CD4-positive, alpha-beta T cell treated with Interleukin-4 for 4 hours (primary cell): ENCODE measurements around the gene ULK2.
"Not testable (repeated sequence)": the region's sequence is repeated elsewhere in the genome, so short reads cannot be mapped to it uniquely, and the experiment has no call there.

Experiments used
- DNase-seq: peaks from one replicate; pipeline ENCODE4 v3.0.0-alpha.2; 2020

ULK2 gene

DNA sequence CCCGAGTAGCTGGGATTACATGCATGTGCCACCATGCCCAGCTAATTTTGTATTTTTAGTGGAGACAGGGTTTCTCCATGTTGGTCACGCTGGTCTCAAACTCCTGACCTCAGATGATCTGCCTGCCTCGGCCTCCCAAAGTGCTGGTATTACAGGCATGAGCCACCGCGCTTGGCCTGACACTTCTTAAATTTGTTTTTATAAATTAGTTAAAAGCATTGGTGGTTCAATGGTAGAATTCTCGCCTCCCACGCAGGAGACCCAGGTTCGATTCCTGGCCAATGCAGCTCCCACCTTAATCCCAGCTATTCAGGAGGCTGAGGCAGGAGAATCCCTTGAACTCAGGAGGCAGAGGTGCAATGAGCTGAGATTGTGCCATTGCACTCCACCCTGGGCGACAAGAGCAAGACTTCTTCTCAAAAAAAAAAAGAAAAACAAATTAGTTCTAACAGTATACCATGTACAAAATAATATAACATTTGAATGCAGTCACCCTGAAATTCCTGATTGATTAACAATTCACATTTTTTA lies 7.0 kb downstream of the ULK2 start:
- not testable (repeated sequence) for DNase-seq

DNA sequence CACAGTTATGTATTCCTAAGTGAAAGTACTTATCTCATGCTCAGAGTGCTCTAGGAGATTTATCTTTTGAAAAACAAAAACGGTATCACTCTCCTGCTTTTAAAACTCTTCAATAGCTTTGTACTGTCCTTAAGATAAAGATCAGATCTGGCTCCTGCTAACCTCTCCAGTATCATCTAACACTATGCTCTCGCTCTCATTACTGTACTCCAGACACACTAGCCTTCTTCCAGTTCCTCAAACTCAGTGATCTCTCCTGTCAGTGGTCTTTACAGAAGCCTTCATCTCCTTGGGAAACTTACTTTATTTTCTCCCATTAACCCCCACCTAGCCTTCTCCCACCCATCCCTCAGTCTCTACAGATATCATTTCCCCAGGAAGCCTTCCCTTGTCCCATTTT lies 10.1 kb downstream of the ULK2 start:
- no peak for DNase-seq

DNA sequence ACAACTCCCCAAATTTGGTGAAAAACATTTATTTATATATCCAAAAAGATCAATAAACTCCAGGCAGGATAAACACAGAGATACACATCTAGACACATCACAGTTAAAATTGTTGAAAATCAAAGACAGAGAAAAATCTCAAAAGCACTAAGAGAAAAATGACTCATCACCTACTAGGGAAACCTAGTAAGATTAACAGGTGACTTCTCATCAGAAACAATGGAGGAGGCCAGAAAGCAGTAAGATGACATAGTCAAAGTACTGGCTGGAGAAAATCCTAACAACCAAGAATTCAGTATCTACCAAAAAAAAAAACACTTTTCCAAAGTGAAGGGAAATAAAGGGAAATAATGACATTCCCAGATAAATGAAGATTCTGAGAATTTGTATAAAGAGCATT lies 33.8 kb downstream of the ULK2 start:
- no peak for DNase-seq

DNA sequence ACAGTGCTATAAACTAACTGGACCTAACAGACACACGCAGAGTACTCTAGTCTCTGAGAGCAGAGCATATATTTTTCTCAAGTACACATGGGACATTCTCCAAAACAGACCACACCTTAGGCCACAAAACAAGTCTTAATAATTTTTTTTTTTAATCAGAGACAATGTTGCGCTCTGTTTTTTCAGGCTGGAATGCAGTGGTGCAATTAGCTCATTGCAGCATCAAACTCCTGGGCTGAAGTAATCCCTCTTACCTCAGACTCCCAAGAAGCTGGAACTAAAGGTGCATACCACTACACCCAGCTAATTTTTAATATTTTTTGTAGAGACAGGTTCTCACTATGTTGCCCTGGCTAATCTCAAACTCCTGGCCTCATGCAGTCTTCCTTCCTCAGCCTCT lies 37.7 kb downstream of the ULK2 start:
- no peak for DNase-seq

DNA sequence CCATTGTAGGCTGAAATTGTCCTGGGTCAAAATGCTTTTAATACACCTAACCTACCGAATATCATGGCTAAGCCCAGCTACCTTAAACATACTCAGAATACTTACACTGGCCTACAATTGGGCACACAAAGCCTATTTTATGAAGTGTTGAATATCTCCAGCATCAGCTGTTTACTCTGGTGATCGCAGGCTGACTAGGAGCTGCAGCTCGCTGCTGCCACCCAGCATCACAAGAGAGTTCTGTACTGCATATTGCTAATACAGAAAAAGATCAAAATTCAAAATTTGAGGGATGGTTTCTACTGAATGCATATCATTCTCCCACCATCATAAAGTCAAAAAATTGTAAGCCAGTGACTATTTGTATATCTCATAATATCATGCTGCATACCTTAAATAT lies 55.3 kb downstream of the ULK2 start:
- no peak for DNase-seq

DNA sequence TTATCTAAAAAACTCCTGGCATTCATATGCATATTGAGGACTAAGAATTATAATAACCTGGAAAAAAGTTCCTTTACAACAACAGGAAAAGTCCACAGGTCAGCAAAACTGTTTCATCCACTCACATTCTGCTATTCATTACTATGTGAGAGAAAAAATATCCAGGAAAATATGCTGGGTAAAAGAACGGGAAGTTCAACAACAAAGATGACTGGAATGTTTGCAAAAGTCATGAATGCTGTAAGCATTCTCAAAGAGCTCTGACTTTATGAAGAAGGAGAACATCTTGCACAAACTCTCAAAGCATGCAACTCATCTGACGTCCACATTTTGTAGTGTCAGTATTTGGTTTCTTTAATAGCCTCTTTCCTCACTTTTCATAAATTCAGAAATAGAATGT lies 62.7 kb downstream of the ULK2 start:
- no peak for DNase-seq

DNA sequence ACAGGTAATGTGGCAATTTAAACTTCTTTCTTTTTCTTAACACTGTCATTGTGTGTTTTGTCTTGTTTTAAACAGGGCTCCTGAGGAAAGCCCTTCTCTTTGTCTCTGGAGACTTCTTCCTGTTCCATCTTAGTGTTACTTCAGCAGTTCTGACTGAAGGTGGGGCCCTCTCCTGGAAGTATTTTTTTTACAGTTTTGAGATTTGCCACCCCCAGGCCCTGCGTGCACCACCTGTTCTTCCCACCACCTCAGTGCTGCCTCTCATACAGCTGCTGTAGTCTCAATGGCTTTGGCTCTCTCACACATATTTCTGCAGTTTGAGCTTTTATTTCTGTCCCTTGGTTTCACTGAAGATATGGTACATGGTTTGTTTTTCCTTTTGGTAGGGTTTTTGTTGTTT lies 67.2 kb downstream of the ULK2 start:
- DNase-seq, result no peak

DNA sequence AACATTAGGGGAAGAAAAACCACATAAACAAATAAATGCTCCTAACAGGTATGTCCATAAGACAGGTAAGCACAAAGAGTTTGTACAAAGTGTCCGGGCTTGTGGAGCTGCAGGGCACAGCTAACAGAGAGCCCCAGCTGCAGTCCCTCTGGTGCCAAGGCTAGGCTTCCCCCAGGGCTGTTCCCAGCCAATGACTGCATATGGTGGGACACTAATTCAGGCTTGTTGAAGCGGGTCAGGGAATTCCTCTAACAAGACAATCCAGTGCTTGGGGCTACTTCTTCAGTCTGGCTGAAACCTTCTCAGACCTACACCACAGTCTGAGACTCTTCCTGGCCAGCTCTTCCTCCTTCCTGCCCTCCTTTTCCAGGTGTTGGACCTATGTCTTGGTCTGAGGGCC lies 67.9 kb downstream of the ULK2 start:
- no peak for DNase-seq

DNA sequence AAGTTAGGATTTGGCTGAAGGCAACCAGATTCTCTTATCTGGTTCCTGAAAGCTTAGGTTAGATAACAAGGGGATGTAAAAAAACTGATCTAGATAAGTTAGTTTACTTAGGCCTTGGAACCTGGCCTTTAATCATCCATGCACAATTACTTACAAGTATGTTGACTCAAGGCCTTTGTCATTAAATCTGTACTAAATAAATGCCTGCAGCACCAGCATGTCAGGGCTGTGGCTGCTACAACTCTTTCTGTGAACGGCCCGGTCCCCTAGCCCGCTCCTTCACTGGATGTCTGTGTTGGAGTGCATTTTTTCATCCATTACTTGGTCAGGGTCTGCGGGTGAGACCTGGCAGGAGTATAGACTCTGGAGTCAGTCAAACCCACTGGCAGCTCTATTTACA lies 71.3 kb downstream of the ULK2 start:
- DNase-seq, result no peak

DNA sequence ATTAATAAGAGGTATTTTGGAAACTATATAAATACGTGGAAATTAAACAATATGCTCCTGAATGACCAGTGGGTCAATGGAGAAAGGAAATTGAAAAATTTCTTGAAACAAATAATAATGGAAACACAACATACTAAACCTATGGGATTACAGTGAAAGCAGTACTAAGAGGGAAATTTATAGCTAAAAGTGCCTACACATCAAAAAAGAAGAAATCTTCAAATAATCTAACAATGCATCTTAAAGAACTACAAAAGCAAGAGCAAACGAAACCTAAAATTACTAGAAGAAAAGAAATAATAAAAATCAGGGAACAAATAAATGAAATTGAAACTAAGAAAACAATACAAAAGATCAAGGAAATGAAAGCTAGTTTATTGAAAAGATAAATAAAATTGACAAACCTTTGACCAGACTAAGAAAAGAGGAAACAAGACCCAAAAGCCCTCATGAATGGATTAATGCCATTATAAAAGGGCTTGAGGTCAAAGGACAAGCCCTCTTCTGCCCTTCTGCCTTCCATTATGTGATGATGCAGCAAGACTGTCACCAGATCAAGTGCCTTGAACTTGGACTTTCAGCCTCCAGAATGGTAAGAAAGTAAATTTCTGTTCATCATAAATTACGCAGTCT lies 75.7 kb downstream of the ULK2 start:
- DNase-seq, result no peak

DNA sequence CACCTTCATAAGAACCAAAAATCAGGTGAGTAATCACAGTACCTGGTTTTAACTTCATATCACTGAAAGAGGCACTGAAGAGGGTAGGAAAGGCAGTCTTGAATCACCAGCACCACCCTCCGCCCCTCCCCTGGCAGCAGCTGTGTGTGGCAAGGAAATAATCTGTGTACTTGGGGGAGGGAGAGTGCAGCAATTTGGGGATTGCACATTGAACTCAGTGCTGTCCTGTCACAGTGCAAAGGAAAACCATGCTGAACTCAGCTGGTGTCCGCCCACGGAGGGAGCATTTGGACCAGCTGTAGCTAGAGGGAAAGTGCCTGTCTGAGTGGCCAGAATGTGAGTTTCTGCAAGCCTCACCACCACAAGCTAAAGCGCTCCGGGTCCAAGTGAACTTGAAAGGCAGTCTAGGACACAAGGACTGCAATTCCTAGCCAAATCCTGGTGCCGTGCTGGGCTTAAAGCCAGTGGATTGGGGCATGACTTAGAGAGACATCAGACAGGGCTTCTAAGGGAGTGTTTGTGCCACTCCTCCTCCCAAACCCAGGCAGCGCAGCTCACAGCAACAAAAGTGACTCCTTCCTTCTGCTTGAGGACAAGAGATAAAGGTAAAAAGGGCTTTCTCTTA lies 79.9 kb downstream of the ULK2 start:
- no peak for DNase-seq

DNA sequence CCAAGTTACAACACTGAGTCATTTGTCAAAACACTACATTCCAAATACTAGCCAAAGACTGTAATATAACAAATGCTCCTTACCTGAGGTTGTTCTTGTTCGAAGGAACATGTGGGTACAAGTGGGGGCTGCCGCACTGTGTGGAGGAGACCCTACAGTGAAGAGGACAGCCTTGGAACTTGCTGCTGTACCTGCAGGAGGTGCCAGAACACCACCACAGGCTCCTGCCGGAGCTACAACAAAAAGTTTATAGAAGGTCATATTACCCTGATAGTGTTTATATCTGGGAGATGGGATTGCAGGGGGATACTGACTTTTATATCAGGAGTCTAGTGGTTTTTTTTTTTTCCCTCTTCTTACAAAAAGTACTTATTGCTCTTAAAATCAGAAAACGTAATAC lies 81.9 kb downstream of the ULK2 start:
- no peak for DNase-seq

DNA sequence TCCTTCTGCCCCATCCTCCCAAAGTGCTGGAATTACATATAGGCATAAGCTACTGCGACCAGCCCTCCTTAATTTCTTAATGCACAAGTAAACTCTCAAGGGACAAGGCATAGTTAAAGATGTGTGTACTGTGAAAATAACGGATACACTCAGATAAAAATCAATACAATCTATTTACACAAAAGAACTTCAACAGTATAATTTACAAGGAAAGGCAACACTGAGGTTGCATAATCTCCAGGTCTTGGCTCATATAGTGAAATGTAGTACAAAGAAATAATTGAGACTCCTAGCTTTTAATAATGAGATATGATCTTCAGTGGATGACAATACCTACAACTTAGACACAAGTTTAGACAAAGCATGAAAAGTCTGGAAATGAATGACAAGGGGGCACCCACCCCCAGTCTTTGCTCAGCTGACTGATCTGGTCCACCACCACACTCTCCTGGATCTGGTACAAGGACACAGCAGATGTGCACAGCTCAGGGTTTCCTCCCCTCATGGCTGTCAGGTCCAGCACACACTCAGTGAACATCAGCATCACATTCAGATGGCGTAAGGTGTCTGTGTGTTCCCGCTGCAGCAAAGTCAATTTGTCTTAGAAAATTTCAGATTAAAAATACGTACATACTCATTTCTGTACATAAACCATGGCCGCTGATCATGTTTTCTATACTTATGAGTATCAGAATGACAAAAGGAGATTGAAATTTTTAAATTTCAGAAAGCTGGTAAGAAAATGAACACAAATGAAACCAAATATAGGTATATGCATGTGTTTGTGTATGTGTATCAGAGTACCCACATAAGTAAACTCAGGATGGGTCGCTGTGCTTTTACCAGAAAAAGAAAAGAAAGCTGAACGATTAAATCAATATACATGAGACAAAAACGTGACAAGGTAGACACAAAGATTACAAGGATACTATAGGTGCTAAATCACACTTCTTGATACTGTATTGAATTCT lies 86.0 kb downstream of the ULK2 start:
- DNase-seq, result no peak

DNA sequence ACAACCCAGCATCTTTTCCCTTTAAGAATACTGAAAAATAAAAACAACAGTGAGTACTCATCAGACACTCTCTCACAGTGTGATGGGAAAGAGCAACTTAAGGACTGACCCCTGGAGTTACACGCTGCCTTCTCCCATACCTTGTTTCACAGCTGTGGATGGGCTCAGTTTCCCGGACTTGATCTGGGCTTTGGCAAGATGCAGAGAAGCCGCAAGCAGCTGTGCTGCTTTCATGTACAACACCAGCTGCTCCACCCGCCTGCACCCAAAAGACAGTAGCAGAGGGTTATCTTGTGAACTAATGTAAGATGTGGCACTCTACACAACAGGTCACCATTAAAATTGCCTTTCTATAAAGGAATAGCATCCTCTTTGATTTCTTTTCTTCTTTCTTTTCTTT lies 86.9 kb downstream of the ULK2 start:
- no peak for DNase-seq

DNA sequence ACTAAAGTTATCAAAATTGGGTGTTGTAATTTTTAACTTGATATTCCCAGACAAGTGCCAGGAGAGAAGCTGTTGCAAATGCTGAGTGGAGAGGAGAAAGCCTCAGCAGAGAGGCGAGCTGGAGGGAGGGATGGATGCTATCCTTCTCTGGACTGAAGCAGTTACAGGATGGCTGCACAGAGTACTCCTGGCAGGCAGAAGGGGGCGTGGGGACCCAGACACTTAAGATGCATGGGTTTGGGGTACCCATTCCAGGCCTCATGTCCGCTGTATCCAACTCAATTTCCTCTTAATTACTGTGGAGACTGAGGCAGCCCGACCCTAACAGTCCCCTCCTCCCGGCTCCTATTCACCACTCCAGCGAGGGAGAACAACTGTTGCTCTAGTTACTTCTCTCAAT lies 94.2 kb downstream of the ULK2 start:
- DNase-seq, result no peak

DNA sequence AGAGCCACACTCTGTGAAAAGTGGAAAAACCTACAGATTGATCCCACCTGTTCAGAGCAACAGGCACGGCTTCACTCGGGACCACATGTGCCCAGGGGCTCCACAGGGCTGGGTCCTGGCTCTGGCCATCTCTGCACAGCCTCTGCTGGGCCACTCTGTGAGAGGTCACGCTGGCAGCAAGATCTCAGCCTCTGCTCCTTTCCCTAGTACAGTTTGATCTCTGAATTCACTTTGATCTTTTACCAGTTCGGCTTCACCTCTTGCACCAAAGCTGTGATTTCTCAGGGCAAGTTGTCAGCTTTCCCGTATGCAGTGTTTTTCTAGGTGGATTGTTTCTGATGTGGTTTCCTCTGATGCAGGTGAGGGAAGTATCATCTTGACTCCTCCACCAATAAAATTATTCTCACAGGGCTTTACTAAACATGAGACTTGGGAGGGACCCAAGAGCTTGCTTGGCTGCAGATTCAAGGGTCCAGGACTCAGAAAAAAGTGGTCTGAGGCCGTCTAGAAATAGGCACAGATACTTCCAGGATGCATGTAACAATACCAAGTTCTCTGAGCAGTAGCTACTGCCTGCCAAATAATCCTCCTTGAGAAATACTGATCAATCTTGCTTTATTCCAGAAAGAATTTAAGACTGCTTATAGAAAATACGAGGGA lies 95.6 kb downstream of the ULK2 start:
- DNase-seq, result peak; percentile 69

DNA sequence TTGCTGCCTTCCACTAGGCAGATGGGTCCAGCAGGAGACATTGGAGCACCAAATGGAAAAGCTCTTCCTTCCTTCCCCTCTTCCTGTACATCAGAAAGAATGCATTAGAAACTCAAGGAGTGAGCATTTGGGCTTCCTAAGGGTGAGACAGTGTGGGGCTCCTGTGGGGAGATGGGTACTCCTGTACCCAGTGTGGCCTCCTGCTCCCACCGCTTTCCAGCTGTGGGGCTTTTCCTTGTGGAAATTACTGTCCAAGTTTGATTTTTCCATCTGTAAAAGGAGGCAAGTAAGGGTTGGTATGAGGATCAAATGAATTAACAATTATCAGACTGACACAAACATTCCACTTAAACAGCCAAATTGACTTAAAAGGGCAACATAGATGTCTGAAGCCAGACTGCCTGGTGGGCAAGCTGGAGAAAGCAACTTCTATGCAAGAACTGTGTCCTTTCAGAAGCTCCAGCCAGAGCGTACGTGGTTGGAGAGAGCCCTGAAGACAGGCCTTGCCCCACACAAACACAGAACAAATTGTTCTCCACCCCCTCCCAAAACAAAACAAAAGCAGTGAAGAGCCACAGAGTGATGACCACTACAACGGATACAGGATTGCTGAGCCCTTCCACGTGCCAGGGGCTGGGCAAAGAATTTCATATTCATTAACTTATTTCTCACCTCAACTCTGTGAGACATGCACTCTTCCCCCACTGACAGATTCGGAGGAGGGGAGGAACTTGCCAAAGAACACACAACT lies 96.6 kb downstream of the ULK2 start:
- no peak for DNase-seq

DNA sequence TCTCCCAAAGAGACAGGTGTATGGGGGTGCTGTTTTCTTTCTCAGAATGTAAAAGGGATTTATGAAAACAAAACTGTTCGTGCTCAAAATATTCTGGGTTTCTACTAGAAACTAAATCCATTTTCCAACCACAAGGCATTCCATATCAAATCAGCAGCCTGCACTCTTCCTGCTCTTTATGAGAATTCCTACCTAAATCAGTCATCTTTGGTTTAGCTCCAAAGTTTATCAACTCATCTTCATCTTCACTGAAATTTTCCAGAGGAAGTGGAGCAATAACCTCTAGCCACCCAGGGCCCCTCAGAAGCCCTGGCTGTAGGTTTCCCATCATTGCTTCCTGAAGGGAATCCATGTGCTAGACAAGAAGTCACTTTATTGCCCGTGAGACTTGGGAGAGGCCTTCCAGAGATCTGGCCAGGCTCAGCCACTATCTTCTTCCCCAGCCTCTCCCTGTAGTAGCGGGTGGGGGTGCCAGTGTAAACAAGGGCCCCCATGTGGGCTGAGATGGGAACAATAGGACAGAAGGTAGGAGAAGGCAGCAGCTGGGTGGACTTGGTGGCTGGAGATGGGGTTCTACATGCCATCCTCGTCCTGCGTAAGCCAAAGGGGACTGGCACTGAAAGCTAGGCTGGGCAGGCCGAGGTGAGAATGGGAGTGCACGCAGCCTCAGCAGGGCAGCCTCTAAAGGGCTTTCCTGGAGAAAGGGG lies 97.6 kb downstream of the ULK2 start:
- no peak for DNase-seq

DNA sequence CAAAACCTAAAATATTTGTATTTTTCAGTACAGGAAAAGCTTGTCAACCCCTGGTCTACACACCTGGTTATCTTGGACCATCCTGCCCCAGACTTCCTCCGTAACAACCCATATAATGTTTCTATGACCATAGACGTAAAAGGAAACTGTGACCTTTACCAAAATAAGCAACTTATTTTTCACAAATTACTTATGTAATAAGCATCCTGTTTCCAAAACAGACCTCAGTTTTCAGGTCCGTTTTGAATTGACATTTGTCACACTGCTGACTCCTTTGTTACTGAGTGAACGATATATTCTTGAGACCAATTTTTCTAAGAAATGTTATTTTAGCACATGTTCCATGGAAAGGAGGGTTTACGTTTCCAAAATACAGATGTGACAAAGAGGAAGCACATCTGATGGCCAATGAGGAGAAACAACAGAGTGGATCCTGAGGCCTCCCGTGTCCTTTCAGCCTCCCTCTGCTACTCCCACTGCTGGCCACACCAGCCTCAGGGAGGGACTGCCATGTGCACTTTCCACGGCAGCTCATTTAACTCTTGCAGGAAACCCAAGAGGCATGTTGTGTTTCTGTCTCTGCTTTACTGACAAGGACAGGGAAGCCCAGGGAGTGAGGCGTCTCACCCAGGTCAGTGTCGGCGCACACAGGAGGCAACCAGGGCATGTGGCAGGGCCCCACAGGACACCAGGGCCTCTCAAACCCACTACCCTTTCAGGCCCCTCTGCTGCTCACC lies 99.5 kb downstream of the ULK2 start:
- no peak for DNase-seq

DNA sequence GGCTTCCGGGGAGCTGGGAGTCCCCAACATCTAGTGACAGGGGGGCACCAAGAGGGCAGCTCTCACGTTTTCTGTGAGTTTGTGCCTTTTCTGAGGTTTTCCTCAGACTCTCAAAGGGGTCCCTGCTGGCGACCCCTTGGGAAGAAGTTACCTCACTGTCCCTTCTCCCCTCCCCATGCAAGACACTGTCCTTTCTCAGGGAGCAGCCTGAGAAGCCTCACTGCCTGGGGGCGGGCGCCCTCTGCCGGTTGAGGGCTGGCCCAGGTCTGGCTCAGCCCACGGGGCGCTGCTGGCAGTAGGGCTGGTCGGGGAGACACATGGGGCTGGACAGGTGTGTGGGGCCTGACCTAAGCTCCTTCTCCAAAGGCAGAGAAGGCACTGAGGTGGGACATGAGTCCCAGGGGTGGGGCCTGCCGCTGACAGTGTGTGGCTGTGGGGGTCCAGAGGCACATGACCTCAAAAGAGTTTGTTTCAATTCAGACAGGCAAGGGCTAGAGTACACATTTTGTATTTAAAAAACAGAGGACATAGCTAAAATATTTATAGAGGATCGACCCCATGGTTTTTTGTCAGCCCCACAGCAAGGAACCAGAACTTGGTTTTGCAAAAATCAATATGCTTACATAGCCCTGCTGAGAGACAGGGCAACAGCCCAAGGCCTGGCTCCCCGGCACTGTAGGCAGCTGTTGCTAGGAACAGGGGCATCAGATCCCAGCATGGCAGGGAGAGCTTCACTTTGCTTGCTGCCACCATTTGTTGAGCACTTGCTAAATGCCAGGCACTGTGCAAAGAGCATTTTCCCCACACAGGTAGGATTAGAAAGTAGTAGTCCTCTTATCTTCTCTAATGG lies 101.1 kb downstream of the ULK2 start:
- DNase-seq, result peak; percentile 62
